Measurements from ENCODE around the gene CAMK2A.

The CAMK2A gene

DNA sequence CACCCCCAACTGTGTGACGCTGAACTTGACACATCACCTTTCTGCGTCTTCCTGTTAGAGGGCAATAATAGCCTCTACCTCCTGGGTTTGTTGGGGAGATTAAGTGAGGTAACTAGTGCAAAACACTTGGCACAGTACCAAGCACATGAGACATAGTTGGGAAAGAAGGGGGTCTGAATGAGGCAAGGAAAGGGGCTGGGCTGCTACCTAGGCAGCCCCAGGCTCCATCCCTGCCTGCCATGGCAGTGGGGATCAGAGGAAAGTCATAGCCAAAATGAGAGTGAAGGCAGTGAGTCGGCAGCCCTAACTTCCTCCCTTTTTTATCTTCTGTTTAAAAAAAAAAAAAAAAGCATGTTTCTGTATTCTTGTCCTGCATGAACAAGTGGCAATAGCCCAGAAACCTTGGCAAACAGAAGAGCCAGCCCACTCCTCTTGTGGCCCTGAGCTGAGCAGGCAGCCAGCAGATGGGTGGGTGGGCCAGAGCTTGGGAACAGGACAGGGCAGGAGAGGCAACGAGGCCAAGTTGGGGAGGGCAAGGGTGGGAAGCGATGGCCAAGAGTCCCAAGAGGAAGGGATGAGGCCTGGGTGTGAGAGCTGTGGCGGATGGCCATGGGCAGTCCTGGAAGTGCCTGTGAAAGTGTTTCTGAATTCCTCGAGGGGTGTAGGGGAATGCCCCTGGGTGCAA, 11.4 kb downstream of the CAMK2A start:
- no peak for DNase-seq (ENCODE audit: low spot score)

DNA sequence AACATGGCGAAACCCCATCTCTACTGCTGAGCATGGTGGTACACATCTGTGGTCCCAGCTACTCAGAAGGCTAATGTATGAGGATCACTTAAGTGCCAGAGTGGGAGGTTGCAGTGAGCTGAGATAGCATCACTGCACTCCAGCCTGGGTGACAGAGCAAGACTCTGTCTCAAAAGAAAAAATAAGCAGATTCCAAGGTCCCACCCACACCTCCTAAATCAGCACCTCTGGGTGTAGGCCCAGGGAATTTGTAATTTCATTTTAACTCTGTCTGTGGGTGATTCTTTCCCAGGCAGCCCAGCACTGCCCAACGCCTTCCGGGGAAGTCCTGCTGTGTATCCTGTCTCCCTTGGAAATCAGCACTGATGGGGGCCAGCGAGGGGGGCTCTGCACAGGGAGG, 12.5 kb downstream of the CAMK2A start:
- no peak for DNase-seq (ENCODE audit: low spot score)

DNA sequence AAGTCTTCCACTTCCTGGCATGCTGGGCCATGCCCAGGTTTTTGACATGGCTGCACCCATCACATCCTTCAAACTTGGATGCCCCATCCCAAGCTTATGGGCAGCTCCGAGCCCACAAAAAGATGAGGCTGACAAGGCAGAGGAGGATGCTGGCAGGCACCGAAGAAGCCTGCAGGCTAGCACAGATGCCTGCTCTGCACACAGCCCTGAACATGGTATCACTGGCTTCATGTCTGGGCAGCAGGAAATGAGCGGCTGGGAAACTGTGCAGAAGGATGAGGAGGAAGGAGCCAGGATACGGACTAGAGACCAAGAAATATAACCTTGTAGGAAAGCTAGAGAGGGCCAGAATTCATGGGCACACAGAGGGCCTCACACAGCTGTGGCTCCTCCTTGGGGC, 14.8 kb downstream of the CAMK2A start:
- no peak for DNase-seq (ENCODE audit: low spot score)

DNA sequence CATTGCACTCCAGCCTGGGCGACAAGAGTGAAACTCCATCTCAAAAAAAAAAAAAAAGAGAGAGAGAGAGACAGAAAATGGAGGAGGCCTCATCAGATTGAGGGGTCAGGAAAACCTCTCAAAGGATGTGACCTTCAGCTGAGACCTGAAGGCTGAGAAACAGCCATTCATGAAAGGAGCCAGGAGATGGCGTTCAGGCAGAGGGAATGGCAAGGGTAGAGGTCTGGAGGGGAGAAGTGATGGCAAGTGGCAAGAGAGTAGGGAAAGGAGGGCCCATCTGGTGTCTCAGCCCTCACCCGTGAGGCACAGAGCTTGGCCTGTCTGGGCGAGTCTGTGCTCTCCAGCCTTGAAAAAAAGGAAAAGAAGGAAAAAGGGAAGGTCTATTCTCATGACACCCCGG, 17.0 kb downstream of the CAMK2A start:
- DNase-seq (ENCODE audit: low spot score) = peak; percentile 70

DNA sequence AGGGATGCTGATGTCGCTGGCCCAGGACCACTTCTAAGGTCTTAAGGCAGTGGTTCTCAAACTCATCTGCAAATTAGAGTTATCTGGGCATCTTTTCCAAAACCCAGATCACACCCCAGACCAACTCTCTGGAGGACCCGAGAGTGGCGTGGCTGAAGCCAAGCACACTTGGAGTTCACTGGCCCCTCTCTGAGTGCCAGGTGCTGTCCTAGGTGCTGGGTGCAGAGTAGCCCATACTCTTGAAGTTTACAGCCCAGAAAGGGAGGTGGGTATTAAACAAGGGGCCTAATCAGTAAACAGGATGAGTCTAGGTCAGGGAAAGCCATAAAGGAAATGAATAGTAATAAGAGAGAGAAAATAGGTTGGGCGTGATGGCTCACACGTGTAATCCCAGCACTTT, 17.6 kb downstream of the CAMK2A start:
- DNase-seq (ENCODE audit: low spot score) = no peak

DNA sequence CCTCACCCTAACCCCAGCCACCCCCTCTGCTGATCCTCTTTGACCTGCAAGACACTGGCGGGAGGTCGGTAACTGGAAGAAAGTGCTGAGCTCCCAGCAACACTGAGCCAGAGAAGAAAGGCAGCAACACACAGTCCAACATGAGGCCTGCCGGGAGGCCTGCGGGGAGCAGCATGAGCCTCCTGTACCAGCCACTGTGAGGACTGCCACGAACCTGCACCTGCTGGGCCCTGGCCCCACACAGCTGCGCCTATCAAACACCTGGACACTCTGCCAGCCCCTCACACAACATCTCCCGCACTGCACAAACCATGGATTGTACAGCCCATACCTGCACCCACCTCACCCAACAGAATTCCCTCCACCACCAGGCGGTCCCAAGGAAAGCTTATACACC, 18.3 kb downstream of the CAMK2A start:
- no peak for DNase-seq (ENCODE audit: low spot score)

DNA sequence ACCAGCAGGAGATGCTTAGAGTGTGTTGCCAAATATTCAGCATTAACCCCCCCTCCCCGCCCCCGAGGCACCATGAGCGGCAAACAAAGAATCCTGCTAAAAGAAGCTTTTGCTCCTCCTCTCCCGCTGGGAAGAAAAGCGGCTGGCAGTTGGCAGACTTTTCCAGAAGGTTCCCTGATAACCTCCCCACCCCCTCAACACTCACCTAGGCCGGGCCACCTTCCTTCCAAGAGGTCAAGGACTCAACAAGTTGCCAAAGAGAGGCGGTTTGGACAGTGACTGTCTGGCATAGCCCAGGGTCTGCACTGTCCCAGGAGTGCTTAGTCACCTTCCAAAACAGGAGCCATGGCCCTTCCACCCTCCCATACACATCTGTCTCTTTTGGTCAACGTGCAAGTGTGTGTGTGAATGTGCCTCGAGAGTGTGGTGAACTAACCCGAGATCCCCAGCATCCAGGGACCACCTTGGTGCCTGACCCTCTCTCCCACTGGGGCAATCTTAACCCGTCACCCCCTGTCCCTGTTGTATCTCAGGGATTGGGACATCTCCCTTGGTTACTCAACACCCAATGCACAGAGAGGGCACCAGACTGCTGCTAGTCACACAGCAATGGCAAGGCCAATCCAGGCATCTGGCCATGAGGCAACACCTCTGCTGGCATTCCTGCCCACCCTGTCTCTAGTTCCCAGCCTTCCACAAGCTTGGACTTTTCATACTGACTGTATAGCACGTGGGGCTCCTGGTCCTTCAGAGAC, 18.9 kb downstream of the CAMK2A start:
- no peak for DNase-seq (ENCODE audit: low spot score)

DNA sequence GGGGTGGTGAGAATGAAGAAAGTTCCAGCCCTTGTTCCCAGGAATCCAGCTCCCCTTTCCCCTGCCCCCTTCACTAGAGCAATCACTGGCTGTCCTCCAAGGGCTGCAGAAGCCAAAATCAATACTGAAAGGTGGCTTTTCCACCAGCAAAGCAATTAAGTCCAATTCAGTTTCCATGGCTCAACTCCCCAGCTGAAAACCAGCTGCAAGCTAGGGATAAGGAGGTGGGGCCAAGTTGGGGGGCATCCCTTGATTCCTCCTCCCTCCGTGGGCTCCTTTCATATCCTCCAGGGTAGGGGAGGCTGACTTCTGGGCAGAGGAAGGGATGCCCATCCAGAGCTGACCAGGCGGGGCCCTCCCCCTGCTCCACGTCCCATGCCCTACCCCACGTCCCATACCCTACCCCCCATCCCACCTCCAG, 22.7 kb downstream of the CAMK2A start:
- no peak for DNase-seq (ENCODE audit: low spot score)

DNA sequence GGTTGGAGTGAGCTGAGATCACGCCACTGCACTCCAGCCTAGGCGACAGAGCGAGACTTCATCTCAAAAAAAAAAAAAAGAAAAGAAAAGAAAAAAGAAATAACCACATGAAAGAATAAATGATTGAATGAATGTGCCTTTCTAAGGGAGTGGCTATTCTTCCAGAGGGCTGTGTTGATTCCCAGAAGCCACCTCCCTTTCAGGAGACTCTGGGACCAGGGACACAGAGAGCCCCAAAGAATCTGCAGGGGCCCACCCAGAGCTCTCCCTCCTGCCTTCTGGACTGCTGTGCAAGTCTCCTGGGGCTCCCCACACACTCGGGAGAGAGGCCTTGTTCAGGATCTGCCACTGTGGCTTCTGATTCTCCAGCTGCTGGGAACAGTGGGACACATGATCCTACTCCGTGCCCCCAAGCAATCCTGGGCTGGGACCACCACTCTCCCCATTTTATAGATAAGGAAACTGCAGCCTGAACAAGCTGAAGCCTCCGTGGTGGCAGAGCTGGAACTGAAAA, 23.6 kb downstream of the CAMK2A start:
- no peak for DNase-seq (ENCODE audit: low spot score)

DNA sequence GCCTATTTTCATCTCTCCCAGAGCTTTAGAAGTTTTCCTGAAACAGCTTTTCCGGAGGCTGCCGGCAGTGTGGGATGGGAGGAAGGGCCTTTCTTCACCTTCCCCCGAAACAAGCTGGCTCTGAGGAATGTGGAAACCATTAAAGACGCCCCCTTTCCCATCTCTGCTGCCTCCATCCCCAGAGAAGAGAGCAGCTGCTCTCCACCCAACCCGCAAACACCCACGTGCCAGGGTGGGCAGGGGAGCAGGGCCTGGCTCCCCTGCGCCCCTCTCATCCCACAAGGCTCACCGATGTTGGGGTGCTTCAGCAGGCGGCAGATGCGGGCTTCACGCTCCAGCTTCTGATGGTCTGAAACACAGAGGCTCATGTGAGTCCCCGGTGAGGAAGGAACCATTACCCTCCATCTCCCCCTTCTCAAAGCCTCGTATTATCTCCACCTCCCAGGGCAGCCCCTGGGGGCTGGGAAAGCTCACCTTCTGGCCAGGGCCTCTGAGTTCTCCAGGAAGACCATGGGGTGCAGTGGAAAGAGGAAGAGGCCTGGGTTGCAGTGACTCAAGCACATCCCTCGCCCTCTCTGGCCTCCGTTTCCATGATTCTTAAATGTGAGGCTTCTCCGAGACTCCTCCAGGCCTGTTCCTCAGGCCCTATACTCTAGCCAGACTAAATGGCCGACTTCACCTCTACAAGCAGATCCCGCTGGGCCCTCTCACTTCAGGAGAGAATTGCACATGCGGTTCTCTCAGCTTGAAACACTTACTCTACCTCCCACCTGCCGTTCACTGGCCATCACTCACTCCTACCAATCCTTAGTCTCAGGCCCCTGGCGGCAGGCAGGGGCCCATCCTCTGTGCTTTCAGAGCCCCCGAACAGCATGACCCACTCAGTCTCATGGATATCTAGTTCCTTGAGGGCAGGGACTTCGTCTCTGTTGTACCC, 24.6 kb downstream of the CAMK2A start:
- DNase-seq (ENCODE audit: low spot score) = no peak

DNA sequence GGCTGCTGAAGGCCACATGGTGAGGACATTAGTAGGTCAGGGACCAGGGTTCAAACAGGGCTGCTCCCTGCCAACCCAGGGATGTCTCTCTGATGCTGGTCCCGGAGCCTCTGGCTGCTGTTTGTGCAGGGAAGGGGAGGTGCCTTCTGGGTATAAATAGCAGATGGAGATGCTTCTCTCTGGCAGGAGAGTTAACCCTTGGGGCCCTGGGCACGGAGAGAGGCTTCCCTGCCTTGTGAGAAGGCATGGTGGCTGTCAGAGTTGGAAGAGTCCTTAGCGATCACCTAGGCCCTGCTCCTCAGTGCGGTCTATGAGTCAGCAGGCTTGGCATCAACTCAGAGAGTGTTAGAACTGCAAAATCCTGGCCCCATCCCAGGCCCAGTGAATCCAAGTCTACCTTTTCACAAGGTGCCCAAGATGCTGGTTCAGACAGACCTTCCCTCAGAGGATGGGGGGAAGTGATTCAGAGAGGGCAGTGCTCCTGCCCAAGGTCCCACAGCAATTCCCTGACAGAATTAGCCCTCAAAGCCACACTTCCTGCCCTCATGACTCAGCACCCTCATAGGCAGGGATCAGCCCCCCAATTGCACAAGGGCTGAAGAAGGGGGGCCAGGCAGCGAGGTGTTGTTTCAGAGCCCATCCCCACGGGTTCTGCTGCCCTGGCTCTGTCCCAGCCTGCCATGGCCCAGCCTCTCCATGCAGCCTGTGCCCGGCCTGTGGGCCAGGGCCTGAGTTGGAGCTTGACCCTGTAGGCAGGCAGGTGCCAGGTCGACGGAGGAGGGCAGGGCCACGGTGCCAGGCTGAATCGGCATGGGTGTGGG, 25.6 kb downstream of the CAMK2A start:
- DNase-seq (ENCODE audit: low spot score) = no peak

DNA sequence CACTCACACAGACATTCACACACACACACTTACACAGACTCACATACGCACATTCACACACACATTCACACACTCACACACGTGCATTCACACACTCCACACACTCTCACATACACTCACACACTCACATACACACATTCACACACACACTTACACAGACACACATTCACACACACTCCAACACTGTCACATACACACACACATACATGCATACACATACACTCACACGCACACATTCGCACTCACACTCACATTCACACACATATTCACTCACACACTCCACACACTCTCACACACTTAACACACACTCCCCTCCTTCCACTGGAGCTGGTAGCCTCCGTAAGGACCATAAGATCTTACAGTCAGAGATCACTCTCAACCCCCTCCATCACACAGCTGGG, 26.2 kb downstream of the CAMK2A start:
- DNase-seq (ENCODE audit: low spot score) = no peak

DNA sequence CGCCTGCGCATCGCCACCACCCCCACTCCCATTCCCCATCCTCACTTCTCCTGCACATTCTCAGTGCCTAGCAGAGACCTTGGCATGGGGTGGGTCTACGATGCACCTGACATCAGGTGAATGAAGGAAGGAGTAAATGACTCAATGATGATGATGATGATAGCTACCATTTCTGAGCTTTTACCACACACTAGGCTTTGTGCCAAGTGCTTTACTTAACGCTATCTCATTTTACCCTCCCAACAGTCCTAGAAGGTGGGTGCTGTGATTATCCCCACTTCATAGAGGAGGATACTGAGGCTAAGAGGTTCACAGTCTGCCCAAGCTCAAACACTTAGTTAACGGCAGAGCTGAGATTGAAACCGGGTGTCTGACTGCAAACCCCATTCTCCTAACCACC, 27.1 kb downstream of the CAMK2A start:
- no peak for DNase-seq (ENCODE audit: low spot score)

DNA sequence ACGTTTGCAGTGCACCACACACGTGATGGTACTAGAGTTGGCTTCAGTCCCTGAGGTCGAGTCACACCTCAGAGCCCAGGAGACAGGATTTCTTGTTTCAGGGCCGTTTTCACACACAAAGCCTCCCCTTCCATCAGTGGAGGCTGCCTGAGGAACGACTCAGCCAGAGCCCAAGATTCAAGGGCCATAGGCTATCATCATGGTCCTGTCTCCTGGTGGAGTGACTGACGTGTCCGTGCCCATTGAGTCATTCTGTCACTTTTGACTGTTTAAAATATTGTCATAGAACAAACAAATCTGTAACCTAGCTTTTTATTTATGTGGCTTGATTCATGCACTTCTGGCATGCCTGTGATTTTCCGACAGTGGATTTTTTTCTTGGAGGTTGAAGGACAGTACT, 28.3 kb downstream of the CAMK2A start:
- DNase-seq (ENCODE audit: low spot score) = no peak

DNA sequence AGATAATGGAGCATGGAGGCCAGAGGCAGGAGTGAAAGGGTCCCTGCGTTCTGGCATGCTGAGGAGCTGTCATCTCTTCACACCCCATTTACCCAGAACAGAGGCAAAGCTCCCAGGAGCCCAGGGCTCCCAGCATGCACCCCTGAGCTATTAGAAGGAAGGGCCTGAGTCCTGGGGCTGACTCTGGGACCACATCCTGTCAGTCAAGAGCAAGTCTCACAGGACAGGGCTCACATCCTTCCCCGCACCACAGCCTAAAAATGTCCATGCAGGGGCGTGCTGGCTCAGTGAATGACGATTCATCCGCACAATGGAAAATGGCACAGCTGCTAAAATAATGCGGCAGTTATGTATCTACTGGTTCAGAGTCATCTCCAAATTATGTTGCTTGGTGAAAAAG, 31.4 kb downstream of the CAMK2A start:
- DNase-seq (ENCODE audit: low spot score) = no peak

DNA sequence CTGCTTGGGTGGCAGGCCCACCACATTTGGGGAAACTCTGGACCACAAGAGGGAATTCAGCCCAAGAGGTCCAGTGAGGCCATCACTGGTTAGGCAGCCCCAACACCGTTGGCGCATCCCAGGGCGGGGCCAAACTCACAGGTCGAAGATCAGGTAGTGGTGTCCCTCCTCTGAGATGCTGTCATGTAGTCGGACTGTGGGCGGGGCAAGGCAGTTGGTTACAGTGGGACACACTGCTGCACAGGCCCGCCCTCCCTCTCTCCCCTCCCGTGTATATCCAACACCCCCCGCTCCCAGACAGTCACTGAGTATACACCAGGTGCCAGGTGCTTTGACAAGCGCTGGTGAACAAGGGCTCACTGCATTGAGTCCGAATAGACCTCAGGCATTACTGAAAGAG, 32.1 kb downstream of the CAMK2A start:
- no peak for DNase-seq (ENCODE audit: low spot score)

DNA sequence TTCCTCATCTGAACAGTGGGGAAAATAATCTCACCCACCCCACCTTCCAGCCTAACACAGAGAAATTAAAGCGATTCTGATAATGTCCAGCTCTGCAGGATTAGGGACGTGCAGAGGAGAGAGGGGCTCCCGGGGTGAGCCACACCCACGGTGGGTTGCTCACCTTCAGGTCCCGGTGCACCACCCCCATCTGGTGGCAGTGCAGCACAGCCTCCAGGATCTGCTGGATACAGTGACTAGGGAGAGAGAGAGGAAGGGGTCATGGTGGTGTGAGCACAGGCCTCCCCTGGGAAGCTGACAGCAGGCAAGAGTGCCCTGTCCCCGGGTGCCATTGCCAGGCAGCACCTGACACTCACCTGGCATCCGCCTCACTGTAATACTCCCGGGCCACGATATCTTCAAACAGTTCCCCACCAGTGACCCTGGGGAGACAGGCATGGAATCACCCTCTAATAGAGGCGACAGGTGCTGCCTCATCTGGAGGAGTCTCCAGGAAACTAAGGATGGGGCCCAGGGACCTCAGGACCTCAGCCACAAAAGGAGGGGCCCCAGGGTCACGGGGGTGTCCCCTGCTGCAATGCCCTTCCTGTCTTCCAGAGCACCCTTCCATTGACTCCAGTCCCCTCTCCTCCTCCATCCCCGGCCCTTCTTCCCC, 33.0 kb downstream of the CAMK2A start:
- no peak for DNase-seq (ENCODE audit: low spot score)

DNA sequence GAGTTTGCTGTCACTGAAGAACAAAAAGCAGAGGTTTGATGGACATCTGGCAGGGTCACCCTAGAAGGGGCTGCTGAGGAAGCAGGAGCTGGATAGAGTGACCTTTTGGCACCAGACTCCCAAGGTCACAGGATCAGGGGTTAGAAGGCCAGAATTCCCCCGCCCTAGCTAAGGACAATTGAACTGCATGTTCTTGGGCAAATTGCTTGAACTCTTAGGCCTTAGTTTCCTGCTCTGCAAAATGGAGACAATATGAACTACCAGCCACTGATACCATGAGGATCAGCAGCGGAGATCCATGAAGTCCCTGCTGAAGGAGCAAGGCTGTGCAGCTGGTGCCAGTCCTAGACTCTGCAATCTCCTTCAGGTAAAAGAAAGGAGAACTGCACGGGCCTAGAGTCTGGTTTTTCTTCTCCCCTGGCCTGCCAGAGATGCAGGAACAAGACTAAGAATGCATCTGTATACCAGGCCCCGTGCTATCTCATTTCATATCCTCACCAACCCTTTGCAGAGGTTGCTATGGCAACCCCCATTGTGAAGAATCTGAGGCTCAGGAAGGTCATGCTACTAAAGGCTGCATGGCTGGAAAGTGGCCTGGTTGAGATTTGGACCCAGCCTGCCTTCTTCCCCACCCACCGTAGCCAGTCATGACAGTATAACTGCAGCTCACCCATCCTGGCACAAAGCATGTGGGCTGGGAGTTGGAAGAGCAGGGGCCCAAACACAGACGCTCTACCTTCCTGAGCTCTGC, 33.7 kb downstream of the CAMK2A start:
- DNase-seq (ENCODE audit: low spot score) = no peak

DNA sequence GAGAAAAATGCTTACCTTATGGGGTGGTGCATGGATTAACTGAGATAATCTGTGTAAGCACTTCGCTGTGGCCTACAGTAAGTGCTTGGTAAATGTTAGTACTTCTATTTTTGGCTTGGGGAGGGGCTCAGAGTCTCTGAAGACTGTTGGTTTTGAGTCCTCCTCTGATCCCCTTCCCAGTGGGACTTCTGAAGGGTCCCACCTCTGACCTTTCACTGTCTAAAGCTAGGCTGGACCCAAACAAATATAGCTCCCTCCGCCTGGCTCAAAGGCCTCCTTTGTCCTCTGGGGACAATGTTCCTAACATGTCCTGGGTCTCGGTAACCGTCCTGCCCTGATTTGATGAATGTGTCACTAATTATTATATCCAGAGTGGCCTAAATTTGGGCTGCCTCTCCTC, 34.8 kb downstream of the CAMK2A start:
- DNase-seq (ENCODE audit: low spot score) = no peak

DNA sequence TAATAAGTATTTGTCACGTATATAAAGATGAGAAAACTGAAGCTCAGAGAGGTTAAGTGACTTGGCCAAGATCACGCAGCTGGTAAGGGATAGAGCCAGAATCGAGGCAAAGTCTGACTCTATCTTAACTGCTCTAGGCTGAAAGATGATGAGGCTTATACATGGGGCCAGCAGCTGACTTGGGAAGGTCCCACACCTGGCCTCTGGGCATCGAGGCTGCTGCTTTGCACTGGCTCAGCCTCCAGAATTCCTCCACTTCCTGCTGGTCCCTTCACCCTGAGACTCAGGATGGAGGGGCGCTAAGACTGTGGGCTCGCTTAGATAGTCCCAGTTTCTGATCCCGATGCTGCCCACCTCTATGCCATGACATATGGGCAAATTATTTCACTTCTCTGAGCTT, 35.2 kb downstream of the CAMK2A start:
- DNase-seq (ENCODE audit: low spot score) = no peak
